Calu3 (cell line): ENCODE measurements around the gene ZBTB8A. TPM values are rescaled to one million over a fixed set of nuclear protein-coding genes. Genes with fewer than 3 reads are reported as not detected.

ENCODE experiments used
- BruUV-seq: library from RNA; stranded (reverse); fragments of 400-500 nt; replicated peaks from 2 replicates; lab custom pipeline; 2021; lab: Mats Ljungman, UMichigan
- CTCF ChIA-PET: fragments of 300-600 bp; sonication (Branson Sonifier 250); formaldehyde crosslinking; loops from one replicate; lab custom pipeline; 2022; ENCODE audit warnings: antibody characterized with exemption; lab: Charles Lee
- DNase-seq: peaks from one replicate; pipeline ENCODE4 v3.0.0; 2022
- H3K27ac Mint-ChIP-seq: one replicate; pipeline ENCODE4 v1.8.0; 2022; ENCODE audit warnings: mixed read lengths; ENCODE audit not compliant: unreplicated experiment
- H3K27me3 Mint-ChIP-seq: one replicate; pipeline ENCODE4 v1.8.0; 2022; ENCODE audit warnings: mixed read lengths; ENCODE audit not compliant: unreplicated experiment
- H3K36me3 Mint-ChIP-seq: one replicate; pipeline ENCODE4 v1.8.0; 2022; ENCODE audit warnings: mild to moderate bottlenecking, moderate library complexity, mixed read lengths; ENCODE audit not compliant: insufficient read depth, unreplicated experiment
- H3K4me1 Mint-ChIP-seq: one replicate; pipeline ENCODE4 v1.8.0; 2022; ENCODE audit warnings: mild to moderate bottlenecking, low read depth, mixed read lengths; ENCODE audit not compliant: unreplicated experiment
- H3K4me3 Mint-ChIP-seq: one replicate; pipeline ENCODE4 v1.8.0; 2022; ENCODE audit warnings: mild to moderate bottlenecking, low read depth, moderate library complexity, mixed read lengths; ENCODE audit not compliant: unreplicated experiment
- H3K9me3 Mint-ChIP-seq: one replicate; pipeline ENCODE4 v1.8.0; 2022; ENCODE audit warnings: low read depth, mixed read lengths; ENCODE audit not compliant: unreplicated experiment
- CTCF ChIP-seq: fragments of 200-600 bp; IDR thresholded peaks from one replicate; pipeline ENCODE4 v1.8.0; 2022; ENCODE audit warnings: antibody characterized with exemption; ENCODE audit not compliant: unreplicated experiment
- intact Hi-C: fragments of 100-400 bp; cut with micrococcal nuclease; formaldehyde crosslinking; loops from one replicate; pipeline ENCODE4 v1.10.0; 2022; ENCODE audit not compliant: unreplicated experiment
- total RNA-seq: library from RNA; stranded (reverse); gene quantifications from 2 replicates; pipeline ENCODE4 v1.2.3, GENCODE V29; 2022

The ZBTB8A gene
- total RNA-seq, 1 experiment from 2014 or later = 4.7 TPM

- Mint-ChIP-seq H3K9me3 (no peaks in the 10 kb centered on the region), H3K27me3 (no peaks in the 10 kb centered on the region), H3K36me3 (peaks cover 8% of the 10 kb centered on the region), H3K4me3 (no peak overlapping the region), H3K27ac (no peak overlapping the region), H3K4me1 (no peaks in the 10 kb centered on the region)
- intact Hi-C loops = loop anchor here (2.0 kb wide), 1 partner anchor 53 kb away; no protein-coding TSS in a partner anchor
- no peak for DNase-seq
- TF ChIP-seq CTCF = no peak
- CTCF ChIA-PET = interaction anchor here (1.1 kb wide), 1 partner anchor 19 kb away, joined by 5 read pairs; no protein-coding TSS in a partner anchor
- BruUV-seq = no TSS peak
These were observed 37.4 kb upstream of the ZBTB8A start for GRCh38 chr1:32501865-32502264.

- no peak for DNase-seq
- Mint-ChIP-seq H3K36me3 (peaks cover 8% of the 10 kb centered on the region), H3K27me3 (no peaks in the 10 kb centered on the region), H3K27ac (no peak overlapping the region), H3K9me3 (no peaks in the 10 kb centered on the region), H3K4me1 (no peaks in the 10 kb centered on the region), H3K4me3 (no peak overlapping the region)
- intact Hi-C loops = no loop called here
- CTCF ChIA-PET = no interaction called here
- no TSS peak for BruUV-seq
- TF ChIP-seq CTCF = no peak
These were observed 36.1 kb upstream of the ZBTB8A start for GRCh38 chr1:32503153-32503552.

GRCh38 chr1:32507021-32507420 is 32.2 kb upstream of the ZBTB8A start:
- Mint-ChIP-seq H3K9me3 (no peaks in the 10 kb centered on the region), H3K4me1 (peaks cover 9% of the 10 kb centered on the region), H3K36me3 (no peaks in the 10 kb centered on the region), H3K4me3 (no peak overlapping the region), H3K27ac (no peak overlapping the region), H3K27me3 (peaks cover 7% of the 10 kb centered on the region)
- DNase-seq = no peak
- no TSS peak for BruUV-seq
- CTCF ChIA-PET = no interaction called here
- intact Hi-C loops = no loop called here
- TF ChIP-seq CTCF = no peak

GRCh38 chr1:32508761-32509160 is 30.5 kb upstream of the ZBTB8A start:
- Mint-ChIP-seq H3K27ac (no peak overlapping the region), H3K4me1 (peaks cover 9% of the 10 kb centered on the region), H3K36me3 (no peaks in the 10 kb centered on the region), H3K27me3 (peaks cover 7% of the 10 kb centered on the region), H3K9me3 (no peaks in the 10 kb centered on the region), H3K4me3 (no peak overlapping the region)
- BruUV-seq = no TSS peak
- intact Hi-C loops = no loop called here
- CTCF ChIA-PET = no interaction called here
- DNase-seq = no peak
- no peak for TF ChIP-seq CTCF
